GM18909 (cell line): ENCODE results near the gene RAB3A.

Source experiments
- ATAC-seq: cut with Tn5 transposase; IDR thresholded peaks from one replicate; pipeline ENCODE4 v1.9.1; 2021; ENCODE audit warnings: mild to moderate bottlenecking; ENCODE audit not compliant: unreplicated experiment, poor library complexity

RAB3A gene, protein sequence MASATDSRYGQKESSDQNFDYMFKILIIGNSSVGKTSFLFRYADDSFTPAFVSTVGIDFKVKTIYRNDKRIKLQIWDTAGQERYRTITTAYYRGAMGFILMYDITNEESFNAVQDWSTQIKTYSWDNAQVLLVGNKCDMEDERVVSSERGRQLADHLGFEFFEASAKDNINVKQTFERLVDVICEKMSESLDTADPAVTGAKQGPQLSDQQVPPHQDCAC

DNA sequence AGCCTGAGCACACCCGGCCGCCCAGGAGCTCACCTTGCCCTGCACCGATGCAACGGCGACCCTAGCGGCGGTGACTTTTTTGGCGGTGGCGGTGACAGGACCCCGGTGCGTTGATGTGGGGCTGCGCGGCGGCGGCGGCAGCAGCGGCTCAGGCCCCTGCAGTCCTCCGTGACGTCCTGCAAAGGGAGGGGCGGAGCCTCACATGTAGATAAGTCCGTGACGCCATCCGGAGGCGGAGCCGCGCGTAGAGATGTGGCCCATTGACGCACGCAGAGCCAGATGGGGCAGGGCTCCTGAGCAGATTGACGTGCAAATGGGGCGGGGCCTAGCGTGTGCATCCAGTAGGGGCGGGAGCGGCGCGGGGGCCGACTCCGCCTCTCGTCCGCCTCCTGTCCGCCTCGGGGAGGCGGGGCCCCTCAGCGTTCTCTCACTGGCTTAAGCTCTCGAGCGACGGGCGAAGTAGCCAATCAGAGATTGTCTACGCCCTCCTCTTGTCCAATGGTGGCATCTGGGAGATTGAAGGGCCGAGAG, at the start of gene RAB3A:
Gene RAB3A, minus strand, starts transcription at position 180 of the 531 bp plus-strand sequence. CDS start 1,302 bp downstream, outside the sequence.
- peak; percentile 92 for ATAC-seq

DNA sequence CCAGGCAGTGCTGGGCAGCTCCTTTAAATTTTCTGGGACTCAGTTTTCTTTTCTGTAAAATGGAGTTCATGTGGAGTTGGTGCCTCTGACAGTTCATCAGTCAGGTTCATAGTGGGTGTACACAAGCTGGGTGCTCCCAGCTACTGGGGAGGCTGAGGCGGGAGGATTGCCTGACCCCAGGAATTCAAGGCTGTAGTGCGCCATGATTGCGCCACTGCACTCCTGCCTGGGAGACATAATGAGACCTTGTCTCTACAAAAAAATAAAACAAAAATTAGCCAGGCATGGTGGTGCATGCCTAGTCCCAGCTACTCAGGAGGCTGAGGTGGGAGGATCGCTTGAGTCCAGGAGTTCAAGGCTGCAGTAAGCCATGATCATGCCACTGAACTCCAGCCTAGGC, 49.3 kb upstream of the RAB3A start:
- no peak for ATAC-seq

DNA sequence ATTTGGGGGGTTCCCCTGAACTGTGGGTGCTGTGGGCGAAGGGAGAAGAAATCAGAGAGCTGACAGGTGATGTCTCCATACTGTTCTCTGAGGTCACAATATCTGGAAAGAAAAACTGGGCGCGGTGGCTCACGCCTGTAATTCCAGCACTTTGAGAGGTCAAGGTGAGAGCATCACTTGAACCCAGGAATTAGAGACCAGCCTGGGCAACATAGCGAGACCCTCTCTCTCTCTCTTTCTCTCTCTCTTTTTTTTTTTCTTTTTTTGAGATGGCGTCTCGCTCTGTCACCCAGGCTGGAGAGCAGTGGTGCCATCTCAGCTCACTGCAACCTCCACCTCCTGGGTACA, 48.5 kb upstream of the RAB3A start:
- no peak for ATAC-seq

DNA sequence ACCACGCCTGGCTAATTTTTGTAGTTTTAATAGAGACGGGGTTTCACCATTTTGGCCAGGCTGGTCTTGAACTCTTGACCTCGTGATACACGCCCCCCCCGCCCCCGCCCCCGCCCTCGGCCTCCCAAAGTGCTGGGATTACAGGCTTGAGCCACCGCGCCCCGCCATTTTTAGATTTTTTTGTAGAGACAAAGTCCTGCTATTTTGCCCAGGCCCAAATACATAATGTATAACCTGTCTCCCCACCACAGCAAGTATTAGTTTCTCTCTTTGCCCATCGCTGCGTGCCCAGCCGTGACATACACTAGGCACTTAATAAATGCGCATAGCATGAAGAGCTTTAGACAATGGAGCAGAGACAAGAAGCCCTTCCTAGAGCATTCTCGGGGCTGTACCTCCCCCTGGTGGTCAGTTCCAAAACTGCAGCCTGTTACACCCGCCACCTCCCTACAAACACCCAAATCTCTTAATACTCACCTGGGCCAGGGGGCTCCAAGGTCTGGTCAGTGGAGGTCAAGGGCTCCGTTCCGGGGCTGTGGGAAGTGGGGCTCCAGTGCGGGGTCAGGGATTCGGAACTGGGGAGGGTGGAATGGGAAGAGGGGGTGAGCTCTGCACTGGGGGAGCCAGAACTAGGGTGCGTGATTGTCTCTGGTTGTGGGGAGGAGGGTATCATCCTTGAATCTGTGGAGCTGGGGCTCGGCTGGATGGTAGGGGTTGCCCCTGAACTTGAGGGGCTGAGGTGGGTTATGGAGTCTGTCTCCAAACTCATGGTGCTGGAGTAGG, 47.9 kb upstream of the RAB3A start:
- ATAC-seq: no peak

DNA sequence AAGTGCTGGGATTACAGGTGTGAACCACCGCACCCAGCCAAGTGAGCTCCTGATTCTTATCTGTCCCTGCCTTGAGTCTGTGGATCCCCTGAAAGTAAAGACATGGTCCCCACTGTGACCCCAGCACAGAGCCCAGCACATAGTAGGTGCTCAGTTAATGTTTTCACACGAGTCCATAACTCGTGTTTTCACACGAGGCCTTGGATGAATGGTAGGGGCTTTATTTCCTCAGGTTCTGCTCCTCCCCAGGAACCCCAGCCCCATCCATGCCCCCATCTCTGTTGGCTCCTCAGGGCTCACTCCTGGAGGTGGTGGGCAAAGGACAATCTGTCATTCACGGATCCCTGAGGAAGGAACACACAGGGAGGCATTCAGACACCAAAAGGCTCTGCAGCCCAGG, 46.0 kb upstream of the RAB3A start:
- no peak for ATAC-seq

DNA sequence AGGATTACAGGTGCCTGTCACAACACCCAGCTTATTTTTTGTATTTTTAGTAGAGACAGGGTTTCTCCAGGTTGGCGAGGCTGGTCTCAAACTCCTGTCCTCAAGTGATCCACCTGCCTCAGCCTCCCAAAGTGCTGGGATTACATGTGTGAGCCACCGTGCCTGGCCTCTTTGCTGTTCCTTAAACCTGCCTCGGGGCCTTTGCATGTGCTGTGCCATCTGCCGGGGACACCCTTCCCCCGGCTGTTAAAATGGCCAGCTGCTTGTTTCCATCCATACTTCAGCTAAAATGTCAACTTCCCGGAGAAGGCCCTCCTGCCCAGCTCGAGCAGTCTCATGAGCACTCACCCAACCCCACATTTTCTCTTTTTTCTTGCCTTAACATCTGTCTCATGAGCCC, 41.5 kb upstream of the RAB3A start:
- ATAC-seq: no peak

DNA sequence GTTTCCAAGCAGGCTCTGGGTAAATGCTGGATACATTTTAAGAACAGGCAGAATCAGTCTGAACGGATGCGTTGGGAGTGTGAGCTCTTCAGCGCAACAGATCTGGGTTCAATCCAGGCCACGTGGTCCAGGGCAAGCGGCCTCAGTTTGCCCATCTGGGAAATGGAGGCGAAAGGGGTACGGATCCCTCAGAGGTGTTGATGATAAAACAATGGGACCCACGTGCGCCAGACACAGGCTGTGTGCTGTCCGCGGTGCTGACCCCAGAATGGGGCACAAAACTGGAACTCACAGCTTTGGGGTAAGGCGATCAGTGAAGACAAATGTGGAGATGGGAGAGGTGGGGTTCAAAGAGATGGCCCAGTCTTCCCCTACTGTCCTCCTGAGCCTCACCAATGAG, 35.5 kb upstream of the RAB3A start:
- no peak for ATAC-seq

DNA sequence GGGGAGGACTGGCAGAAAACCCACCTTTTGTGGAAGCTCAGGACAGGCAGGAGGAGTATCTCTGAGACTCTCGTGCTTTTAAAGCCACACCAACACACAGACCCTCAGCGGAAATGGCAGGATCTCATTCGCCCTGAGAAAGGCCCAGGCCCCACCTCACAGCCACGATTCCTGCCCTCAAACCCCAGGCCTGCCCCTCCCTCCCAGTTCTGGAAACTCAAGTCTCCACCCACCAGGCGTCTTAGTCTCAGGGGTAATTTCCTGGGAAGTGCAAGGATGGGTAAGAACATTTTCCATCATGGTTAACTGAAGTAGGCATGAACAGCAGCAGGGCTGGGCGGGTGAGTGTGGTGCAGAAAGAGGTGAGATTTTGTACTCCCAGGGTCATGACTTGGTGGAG, 30.4 kb upstream of the RAB3A start:
- no peak for ATAC-seq

DNA sequence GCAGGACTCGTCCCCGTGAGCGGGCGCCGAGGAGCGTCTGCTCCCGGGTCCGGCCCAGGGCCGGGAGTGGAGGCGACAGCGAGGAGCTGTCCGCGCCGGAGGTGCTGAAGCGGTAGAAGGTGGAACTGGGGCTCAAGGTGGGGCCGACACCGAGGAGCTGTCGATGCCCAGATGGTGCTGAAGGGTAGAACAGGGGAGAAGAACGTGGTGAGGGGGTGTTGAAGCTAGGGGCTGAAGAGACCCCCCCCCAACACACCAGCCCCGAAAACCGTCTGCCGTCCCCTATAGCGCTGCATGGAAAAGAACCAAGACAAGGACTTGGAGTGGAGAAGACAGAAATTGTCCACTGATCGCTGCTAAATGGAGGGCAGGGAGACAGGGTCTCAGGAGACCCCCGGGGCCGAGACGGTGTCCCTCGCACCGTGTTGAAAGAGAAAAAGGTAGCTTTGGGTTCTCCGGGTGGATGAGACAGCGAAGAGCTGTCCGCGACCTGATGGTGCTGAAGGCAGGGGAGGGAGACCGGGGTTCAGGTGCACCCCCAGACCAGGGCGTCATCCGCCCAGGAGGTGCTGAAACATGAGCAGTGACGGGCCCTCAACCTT, 29.5 kb upstream of the RAB3A start:
- no peak for ATAC-seq

DNA sequence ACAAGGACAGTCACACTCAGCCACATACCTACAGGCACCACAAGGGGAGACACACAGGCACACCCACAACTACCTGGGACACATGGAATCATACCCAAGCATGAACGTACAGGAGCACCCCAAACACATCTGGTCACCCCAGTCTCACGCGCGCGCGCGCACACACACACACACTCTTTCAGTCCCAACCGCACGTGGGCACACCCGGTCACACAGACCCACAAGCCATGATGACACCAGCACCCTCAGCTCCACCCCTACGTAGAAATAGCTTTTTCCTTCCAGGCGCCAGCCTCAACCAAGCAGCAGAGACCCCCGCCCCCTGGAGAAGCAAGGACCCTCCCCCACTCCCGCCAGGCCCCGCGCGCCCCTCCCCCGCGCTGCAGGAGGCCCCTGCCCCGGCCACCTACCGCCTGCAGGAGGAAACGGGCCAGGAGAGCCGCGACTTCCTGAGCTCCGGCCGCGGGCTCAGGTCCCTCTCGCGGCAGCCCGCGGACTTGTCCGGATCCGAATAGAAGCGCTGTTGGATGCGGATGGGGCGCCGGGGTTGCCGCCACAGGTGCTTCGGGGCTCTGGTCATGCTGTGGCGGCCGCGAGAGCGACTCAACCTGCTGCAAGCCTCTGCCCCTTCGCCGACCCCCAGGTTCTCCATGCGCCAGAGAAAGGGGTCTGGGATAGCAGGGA, 28.8 kb upstream of the RAB3A start:
- ATAC-seq: no peak

DNA sequence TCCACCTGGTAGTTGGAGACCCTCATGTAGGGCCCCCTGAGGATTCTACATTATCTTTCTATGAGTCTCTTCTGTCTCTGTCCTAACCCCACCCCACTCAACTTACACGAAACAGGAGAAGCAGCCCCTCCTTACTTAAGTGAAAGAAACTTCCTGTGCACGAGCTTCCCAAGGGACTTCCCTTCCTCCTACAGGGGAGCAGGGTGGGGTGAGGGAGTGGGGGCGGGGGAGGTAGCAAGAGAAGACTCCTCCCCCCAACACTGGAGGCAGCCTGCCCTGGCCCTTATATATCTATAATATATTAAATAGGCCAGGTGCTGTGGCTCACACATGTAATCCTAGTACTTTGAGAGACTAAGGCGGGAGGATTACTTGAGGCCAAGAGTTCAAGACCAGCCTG, 27.9 kb upstream of the RAB3A start:
- ATAC-seq: no peak

DNA sequence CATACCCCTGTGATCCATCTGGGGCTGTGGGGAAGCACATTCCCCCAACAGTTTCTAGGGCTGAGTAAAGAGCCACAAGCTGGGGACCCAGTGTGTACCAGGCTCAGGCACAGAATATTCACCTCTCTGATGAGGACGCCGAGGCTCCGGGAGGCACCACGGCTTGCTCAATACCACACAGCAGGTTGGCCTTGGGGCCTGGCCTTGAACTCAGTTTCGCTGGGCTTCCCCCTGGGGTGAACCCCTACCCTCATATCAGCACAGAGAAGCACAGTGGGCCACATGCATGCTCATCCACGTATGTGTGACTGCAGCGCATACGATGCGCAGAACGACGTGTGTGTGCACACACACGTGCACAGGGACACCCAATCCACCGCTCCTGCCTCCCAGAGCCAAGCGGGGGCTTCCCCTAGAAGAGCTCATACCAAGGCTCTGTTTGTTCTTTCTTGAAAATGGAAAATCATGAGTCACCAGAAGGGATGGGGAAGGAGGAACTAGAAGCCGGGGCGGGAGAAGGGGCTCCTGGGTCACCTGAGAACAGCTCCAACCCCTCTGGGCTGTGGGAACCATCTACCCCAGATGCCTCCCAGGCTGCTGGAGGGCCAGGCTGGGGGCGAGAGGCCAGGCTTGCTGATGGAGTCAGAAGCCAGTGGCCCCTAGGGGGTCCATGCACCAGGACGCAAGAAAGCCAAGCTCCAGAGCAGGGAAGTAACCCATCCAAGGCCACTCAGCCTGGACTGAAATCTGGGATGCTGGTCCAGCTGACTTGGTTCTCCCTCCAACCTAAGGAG, 27.3 kb upstream of the RAB3A start:
- no peak for ATAC-seq

DNA sequence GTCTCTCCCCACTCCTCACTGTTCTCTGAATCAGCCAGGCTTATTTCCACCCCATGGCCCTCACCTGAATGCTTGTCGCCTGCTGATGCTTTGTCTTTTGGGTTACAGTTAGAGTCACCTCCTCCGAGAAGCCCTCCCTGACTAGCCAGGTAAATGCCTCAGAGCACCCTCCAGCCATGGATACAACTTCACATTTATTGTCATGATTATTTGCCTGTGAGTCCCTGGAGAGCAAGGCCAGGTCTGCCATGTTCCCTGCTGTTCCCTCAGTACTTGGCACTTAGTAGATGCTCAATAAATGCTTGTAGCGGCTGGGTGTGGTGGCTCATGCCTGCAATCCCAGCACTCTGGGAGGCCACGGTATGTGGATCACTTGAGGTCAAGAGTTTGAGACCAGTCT, 26.1 kb upstream of the RAB3A start:
- no peak for ATAC-seq

DNA sequence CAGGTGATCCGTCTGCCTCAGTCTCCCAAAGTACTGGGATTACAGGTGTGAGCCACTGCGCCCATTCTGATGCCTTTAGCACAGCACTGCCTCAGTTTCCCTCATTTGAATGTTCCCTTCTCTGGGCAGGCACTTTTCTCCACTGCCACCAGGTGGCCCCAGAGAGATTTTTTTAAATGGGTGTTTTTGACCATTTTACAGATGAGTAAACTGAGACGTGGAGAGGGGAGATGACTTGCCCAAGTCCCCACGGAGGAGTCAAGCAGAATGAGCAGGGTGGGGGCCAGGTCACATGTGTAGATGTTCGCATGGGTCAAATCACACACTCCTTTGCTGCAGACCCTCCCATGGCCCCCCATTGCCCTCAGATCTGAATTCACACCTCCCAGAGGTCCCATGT, 25.6 kb upstream of the RAB3A start:
- ATAC-seq: no peak

DNA sequence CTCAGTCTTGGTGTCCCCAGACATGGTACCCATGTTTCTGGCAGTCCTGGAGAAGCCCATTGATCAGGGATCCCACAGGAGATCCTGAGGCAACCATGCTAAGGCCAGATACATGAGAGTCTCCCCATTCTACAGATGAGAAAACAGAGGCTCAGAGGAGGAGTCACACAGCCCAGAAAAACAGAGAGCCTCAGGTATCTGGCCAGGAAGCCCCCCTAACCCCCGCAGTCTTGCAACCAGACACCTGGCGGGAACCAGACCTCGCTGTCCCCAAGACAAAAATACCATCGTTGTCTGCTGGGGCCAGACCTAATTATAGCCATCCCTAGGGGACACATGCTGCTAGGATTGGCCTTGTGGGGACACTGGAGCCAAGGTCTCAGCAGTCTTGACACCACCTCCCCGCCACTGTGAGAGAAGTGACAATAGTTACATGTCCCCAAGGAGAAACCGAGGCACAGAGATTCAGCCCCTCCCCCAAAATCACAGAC, 24.0 kb upstream of the RAB3A start:
- no peak for ATAC-seq

DNA sequence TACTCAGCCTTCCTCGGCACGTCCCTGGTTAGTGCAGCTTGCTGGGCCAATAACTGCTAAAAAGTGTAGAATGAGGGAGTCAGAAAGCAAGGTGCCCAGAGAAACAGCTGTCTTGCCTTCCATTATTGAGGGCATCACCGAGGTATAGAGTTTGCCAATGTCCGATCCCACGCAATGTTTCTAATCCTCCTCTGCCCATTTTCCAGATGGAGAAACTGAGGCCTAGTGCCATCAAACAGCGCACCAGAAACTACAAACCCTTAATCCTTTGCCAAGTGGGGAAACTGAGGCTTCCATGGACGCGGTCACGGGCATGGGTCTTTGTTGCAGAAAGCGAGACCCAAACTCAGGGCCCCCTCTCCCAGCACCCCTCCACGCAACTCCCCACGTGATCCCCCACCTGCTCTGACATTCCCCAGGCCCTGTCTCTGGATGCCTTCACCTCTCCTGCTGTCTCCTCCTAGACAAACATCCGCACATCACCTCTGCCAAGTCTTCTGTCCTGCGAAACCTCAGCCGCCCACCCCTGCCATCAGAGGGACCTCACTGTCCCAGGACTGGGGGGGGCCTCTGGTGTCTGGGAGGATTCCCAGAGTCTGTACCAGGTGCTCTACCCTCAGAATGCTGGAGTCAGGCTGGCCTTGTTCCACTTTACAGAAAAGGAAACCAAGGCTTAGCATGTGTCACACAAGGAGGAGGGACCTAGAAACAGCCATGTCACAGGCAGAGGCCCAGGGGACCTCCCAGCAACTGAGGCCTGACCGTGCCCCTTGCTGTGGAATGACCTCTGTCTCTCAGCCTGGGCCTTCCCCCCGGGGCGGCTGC, 23.3 kb upstream of the RAB3A start:
- no peak for ATAC-seq

DNA sequence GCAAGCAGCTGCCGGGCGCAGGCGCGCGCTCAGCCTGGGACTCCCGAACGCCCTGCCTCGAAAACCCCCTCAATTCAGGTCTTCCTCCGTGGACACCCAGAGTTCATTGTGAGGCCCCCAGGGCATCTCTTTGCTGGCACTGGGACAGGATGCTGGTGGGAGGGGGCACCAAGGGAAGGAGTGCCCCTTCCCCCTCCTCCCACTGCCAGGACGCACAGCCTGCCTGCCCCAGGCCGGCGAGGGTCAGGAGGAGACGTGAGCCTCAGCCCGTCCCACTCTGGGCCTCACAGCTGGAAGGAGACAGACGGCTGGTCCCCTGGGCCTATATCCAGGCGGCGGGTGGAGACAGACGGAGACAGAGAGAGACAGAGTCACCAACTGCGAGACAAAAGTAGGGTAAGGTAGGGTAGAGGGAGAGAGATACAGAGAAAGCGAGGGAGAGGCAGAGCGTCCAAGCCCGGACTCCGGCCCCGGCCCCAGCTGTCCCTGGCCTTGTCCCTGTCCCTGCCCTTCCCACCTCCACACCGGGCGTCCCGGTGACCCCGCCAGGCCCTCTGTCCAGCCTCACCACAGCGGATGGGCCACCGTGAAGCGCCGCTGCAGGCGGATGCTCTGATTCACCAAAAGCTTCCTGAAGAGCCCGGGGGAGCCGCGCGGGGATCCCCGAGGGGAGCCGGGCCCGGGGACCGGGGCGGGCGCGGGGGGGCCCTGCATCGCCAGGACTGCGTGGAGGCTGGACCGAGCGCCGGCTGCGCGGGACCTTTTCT, 22.0 kb upstream of the RAB3A start, which contains the start of gene PDE4C:
Gene PDE4C, minus strand, starts transcription at position 737 of the 767 bp plus-strand sequence. Its CDS starts 23 bp downstream, at position 714.
- ATAC-seq: no peak

DNA sequence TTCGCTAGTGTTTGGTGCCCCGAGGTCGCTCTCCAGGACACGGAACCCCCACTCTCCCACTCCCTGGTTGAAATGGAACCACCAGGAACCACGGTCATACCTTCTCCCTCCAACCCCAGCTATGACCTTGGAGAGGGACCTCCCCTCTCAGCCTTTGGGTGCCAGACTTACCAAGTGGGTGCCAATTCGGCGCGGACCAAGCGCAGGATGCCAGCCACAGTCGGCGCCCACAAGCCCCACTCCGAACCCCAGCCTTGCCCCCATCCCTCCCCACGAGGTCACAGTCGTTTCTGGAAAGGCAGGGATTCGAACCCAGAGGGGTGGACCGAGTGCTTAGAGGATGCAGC, 21.5 kb upstream of the RAB3A start:
- no peak for ATAC-seq
